Measurements from ENCODE around the gene NEK6. TPM values are rescaled to one million over a fixed set of nuclear protein-coding genes. Genes with fewer than 3 reads are reported as not detected.

Gene NEK6
- total RNA-seq, 3 donors from 2014 or later (not counting 1 experiment from before 2014, with no cell fraction given): 25.0 to 34.9 (median 33.0) TPM

DNA sequence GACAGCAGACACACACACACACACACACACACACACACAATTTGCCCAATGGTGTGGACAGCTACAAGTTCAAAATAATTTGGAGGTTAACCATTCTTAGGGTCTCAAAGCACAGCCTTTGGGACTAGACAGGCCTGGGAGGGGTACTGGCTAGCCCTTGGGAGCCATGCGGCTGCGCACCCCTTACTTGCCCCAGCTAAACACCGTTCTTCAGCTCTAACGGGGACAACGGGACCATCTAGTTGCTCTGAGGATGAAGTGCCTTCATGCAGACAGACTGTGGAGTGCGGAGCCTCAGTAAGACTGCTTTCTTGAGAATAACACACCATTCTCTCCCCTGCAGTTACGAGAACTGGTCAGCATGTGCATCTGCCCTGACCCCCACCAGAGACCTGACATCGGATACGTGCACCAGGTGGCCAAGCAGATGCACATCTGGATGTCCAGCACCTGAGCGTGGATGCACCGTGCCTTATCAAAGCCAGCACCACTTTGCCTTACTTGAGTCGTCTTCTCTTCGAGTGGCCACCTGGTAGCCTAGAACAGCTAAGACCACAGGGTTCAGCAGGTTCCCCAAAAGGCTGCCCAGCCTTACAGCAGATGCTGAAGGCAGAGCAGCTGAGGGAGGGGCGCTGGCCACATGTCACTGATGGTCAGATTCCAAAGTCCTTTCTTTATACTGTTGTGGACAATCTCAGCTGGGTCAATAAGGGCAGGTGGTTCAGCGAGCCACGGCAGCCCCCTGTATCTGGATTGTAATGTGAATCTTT is 92.9 kb downstream of the NEK6 start:
- no peak overlapping the region for H3K4me3 ChIP-seq (ENCODE audit: low read length)
- H3K4me1 ChIP-seq (ENCODE audit: control insufficient read depth, insufficient read depth, low read length): no peaks in the 10 kb centered on the region
- intact Hi-C loops (cut with micrococcal nuclease): no loop called here
- ATAC-seq (no peak), DNase-seq (no peak)
- no peaks in the 10 kb centered on the region for H3K9me3 ChIP-seq (ENCODE audit: control insufficient read depth, insufficient read depth, low read length)
- WGBS (ENCODE audit: insufficient coverage): 96% methylated on average over 16 of the region's 16 CpGs
- TF ChIP-seq, protein P1, sequence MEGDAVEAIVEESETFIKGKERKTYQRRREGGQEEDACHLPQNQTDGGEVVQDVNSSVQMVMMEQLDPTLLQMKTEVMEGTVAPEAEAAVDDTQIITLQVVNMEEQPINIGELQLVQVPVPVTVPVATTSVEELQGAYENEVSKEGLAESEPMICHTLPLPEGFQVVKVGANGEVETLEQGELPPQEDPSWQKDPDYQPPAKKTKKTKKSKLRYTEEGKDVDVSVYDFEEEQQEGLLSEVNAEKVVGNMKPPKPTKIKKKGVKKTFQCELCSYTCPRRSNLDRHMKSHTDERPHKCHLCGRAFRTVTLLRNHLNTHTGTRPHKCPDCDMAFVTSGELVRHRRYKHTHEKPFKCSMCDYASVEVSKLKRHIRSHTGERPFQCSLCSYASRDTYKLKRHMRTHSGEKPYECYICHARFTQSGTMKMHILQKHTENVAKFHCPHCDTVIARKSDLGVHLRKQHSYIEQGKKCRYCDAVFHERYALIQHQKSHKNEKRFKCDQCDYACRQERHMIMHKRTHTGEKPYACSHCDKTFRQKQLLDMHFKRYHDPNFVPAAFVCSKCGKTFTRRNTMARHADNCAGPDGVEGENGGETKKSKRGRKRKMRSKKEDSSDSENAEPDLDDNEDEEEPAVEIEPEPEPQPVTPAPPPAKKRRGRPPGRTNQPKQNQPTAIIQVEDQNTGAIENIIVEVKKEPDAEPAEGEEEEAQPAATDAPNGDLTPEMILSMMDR (IDR thresholded peaks at IDR 0.05): no peak
- Mint-ChIP-seq H3K36me3 (no peaks in the 10 kb centered on the region), H3K4me1 (no peaks in the 10 kb centered on the region), H3K27ac (no peak overlapping the region), H3K9me3 (no peaks in the 10 kb centered on the region), H3K4me3 (no peak overlapping the region), H3K27me3 (ENCODE audit: low read depth in 2 of 2) (no peaks in the 10 kb centered on the region)
- no peak overlapping the region for H3K27ac ChIP-seq (ENCODE audit: low read length)
- H3K36me3 ChIP-seq (ENCODE audit: control insufficient read depth, insufficient read depth, low read length): peaks cover 79% of the 10 kb centered on the region
- H3K27me3 ChIP-seq (ENCODE audit: control insufficient read depth, insufficient read depth, low read length): no peaks in the 10 kb centered on the region

DNA sequence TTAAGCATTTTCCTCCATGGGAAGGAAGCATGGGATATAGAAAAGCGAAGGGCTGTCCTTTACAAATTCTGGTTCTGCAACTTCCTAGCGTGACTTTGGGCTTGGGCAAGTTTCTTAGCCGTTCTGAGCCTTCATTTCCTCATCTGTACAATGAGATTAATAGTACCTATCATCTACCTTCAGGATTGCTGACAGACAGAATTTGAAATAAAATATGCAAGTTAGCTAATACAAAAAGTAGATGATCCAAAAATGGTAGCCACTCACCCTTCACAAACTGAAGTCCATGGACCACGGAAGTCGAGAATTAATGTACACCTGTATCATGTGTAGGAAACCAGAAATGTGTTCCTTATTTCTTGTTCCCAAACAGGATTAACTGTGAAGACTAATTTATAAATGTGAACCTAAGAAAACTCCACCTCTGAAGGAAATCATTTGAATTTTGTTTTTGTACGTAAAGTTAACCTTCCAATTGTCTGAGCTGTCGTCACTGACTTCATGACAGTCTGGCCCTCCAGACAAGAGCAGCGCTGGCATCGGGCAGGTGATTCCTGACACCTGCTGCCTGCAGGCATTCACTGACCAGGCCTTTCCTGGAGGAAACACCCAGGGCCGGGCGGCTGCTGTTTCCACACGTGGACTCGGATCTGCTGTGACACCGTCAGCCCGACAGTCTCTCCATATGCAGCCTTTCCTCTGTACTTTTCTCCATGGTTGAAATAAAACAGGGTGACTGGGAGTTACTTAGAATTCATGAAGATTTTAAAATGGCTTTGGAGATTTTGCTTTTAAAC is 94.1 kb downstream of the NEK6 start:
- Histone ChIP-seq H3K9me3 (ENCODE audit: control insufficient read depth, insufficient read depth, low read length) (no peaks in the 10 kb centered on the region), H3K36me3 (ENCODE audit: control insufficient read depth, insufficient read depth, low read length) (peaks cover 79% of the 10 kb centered on the region), H3K4me3 (ENCODE audit: low read length) (no peak overlapping the region), H3K27ac (ENCODE audit: low read length) (no peak overlapping the region), H3K27me3 (ENCODE audit: control insufficient read depth, insufficient read depth, low read length) (no peaks in the 10 kb centered on the region), H3K4me1 (ENCODE audit: control insufficient read depth, insufficient read depth, low read length) (no peaks in the 10 kb centered on the region)
- intact Hi-C loops (cut with micrococcal nuclease): no loop called here
- no peaks in the 10 kb centered on the region for H3K27me3 Mint-ChIP-seq (ENCODE audit: low read depth in 2 of 2)
- no peak overlapping the region for H3K27ac Mint-ChIP-seq
- no peaks in the 10 kb centered on the region for H3K9me3 Mint-ChIP-seq
- H3K4me1 Mint-ChIP-seq: peaks cover under 1 to 7% of the 10 kb centered on the region in 2 donors
- no peak overlapping the region for H3K4me3 Mint-ChIP-seq
- no peaks in the 10 kb centered on the region for H3K36me3 Mint-ChIP-seq
- ATAC-seq: no peak
- no peak for DNase-seq
- 96% methylated on average over 12 of the region's 15 CpGs for WGBS (ENCODE audit: insufficient coverage)
- TF ChIP-seq, protein P1 (IDR thresholded peaks at IDR 0.05): no peak

GRCh38 chr9:124352616-124353015 is 94.9 kb downstream of the NEK6 start:
- Histone ChIP-seq H3K4me1 (ENCODE audit: control insufficient read depth, insufficient read depth, low read length) (peaks cover 7% of the 10 kb centered on the region), H3K36me3 (ENCODE audit: control insufficient read depth, insufficient read depth, low read length) (peaks cover 74% of the 10 kb centered on the region), H3K9me3 (ENCODE audit: control insufficient read depth, insufficient read depth, low read length) (no peaks in the 10 kb centered on the region), H3K27me3 (ENCODE audit: control insufficient read depth, insufficient read depth, low read length) (no peaks in the 10 kb centered on the region), H3K4me3 (ENCODE audit: low read length) (no peak overlapping the region), H3K27ac (ENCODE audit: low read length) (no peak overlapping the region)
- intact Hi-C loops (cut with micrococcal nuclease): no loop called here
- H3K4me1 Mint-ChIP-seq: peaks cover 8 to 14% of the 10 kb centered on the region in 2 donors
- H3K27ac Mint-ChIP-seq: peak overlapping the region in 1 of 2 donors; percentile 64
- H3K4me3 Mint-ChIP-seq: no peak overlapping the region
- no peaks in the 10 kb centered on the region for H3K27me3 Mint-ChIP-seq (ENCODE audit: low read depth in 2 of 2)
- ATAC-seq (no peak), DNase-seq (no peak)
- WGBS (ENCODE audit: insufficient coverage): 96% methylated on average over 8 of the region's 8 CpGs
- TF ChIP-seq, protein P1 (IDR thresholded peaks at IDR 0.05): no peak
- no peaks in the 10 kb centered on the region for H3K9me3 Mint-ChIP-seq
- no peaks in the 10 kb centered on the region for H3K36me3 Mint-ChIP-seq
